Fibroblast of peridontal ligament (primary cell): ENCODE measurements around the gene STXBP6.
A peak's percentile ranks its signal among the peaks of the same experiment; 100 is the strongest.

Source experiments
- DNase-seq: peaks from one replicate; pipeline ENCODE4 v3.0.0-alpha.2; 2010; ENCODE audit errors: extremely low read depth

Gene STXBP6

DNA sequence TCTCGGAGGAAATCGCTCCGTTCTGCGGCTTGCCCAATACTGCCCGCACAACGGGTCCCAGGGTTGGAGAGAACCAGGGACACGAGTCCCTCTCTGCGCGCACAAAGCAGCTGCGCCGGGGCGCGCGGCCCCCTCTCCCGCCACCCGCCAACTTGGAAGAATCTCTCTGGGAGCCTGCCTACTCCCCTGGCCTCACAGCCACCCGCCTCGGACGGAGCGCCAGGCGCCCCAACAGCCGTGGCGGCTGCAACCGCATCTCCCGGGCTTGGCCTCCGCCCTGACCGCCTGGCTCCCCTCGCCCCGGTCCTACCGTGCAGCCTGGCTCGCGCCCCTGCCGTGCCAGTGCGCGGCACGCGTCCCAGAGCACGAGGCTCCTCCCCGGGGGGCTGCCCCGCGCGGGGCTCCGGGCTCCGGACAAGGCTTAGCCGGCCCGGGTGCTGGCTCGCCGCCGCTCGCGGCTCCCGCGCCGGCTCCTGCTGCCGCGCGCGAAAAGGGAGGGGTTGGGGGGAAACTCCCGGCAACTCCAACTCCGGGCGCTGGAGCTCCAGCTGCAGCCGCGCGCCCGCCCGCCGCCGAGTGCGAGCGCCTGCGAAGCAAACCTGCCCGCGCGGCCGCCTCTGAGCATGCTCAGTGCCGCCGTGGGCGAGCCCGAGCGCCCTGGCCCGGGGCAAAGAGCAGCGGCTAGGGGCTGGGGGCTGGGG lies at the start of gene STXBP6:
TSS of gene STXBP6 (minus strand) at position 580 of the 701 bp plus-strand sequence. CDS start 75,329 bp downstream, outside the sequence.
- peak; percentile 59 for DNase-seq

DNA sequence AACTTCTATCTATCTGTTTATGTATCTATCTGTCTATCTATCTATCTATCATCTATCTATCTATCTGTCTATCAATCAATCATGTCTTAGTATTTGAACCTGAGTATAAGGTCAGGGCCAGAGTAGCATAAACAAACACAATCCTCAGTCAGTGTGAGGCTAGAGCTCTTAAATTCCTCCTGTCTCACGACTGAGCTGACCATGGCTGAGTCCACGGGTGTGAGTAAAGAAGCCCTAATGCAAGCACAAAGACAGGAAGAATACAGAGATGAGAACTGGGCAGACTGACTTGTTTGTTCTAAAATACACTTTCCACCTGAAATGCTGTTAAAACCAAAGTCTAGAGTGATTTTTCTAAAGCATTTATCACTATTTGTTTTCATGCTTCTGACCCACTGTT lies 47.2 kb upstream of the STXBP6 start:
- no peak for DNase-seq

DNA sequence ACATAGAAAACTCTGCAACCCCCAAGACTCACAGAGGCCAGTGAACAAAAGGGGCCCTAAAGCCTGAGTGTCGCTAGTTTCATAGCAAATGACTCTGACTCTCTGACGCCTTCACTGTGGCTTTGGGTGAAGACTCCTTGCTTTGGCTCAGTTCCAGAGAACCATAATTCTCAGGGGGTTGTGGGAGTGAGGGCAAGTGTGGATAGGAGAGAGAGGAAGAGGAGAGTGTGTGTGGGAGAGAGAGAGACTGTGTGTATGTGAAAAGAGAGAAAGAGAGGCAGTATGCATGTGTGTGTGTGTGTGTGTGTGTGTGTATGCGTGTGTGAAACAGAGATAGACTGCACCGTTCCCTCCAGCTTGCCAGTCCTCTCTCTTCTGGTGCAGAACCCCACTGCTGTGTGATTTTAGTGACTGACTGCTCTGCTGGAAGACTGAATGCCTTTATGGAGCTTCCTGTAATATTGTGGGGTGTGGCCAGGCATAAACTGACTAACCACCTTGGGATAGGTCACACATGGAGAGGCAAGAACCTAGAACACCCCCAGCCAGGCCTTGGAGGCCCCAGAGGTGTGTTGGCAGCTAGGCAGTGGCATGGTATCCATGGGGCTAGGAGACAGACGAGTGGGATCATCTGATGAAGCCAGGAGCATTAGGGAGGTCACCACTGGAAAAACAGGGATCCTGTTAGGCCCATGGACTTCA lies 45.9 kb upstream of the STXBP6 start:
- DNase-seq = no peak

DNA sequence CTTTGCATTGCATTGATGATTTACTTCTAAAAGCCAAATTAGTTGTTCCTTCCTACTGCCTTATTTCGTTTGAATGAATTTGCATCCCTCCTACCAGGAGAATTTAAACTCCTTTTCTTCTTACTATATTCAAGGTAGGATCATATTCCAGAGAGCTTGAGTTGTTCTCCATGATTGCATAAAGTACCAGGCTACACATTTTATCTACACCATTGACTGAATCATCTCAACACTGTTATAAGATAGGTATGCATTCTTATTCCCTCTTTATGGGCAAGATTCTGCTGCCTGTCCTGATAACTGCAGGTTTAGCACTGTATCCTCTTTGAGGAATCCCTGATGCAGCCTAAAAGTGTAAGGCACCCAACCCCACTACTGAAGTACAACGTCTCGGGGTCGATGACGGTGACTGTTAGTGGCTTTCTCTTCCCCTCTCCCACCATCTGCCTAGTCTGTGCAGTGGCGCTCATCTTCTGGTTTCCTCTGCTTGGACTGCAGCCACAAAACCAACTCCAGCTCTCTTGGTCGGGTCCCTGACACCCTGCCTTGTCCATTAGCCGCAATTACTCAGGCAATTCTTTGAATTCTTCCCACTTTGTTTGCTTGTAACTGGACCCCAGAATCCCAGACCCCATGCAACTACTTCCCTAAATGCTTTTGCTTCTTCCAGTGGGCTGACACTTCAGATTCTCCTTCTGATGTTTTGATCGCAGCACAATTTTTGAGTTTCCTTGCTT lies 44.4 kb upstream of the STXBP6 start:
- no peak for DNase-seq

DNA sequence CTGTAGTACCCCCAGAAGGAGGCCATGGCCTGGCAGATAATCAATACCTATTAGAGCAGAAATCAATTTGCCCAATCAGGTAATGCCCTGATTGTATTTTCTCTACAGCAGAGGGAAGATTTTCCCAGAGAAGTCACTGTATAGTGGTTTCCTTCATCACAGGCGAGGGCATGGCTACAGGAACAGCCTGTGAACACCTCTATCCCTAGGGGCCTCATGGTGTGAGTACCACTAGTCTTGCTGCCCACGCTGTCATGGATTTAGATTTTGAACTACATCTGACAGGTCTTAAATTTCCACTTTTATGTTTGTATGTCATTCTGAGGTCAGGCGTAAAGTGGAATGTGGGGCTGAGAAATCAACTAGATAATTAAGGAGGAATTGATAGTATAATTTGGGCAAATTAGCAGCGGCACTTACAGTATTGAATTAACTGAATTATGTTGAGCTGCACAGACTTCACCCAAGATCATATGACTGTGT lies 42.4 kb upstream of the STXBP6 start:
- DNase-seq = no peak

DNA sequence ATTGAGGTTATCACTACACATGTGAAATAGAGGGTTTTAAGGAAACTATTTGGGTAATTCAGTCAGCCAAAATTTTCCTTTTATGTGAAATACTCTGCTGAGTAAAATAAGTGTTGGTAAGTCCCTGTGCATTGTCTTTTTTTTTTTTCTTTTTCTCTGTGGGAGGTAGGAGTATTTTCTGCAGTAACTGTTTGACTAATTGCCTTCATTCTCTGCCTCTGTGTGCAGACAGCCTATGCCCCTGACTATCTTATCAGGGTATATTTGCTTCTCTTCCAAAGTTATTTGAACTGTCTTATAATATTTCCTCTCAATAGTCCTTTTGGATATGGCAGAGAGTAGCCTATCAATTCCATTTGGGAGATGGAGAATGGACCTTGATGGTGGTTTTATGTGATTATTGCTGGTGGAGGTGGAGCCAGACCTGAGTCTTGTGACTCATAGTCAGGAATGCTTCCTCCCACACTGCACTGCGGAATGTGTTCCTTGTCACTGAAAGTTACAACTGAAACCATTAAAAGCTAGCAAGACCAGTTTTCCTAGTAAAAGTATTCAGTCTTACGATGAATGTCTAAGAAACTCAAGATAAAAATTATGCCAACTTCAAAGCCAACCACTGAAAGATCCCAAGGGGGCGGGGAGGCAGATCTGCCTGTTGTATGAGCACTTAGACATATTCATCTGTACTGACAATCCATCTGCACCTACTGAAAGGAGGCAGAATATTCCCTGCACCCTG lies 40.9 kb upstream of the STXBP6 start:
- peak; percentile 25 for DNase-seq

DNA sequence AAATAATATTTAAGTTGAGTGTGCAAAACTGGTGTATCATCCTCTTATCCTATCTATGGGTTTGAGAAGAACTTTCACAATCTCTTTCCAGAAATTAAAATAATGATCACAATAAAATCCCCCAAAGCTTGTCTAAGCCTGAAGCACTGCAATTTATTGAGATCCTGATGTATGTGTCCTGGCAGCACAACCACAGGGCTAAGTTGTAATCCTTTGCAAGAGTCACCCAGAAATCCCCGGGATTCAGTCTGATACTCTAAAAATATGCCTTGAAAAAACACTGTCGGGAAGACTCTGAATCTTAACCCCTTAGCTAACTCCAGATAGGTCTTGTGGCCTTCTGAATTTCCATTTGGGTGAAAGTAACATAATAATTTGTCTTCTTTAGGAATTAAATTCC lies 40.3 kb upstream of the STXBP6 start:
- peak; percentile 8 for DNase-seq

DNA sequence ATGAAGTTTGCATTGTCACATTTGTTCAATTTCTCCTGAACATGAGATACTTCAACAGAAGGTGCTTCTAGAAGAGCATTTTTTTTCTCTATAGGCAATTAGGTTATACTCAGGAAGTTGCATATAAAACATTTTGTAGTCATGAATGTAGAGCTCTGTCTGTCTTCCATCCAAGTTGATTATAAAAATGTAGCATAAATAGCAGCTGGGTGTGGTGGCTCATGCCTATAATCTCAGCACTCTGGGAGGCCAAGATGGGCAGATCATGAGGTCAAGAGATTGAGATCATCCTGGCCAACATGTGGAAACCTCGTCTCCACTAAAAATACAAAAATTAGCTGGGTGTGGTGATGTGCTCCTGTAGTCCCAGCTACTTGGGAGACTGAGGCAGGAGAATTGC lies 39.5 kb upstream of the STXBP6 start:
- DNase-seq = no peak

DNA sequence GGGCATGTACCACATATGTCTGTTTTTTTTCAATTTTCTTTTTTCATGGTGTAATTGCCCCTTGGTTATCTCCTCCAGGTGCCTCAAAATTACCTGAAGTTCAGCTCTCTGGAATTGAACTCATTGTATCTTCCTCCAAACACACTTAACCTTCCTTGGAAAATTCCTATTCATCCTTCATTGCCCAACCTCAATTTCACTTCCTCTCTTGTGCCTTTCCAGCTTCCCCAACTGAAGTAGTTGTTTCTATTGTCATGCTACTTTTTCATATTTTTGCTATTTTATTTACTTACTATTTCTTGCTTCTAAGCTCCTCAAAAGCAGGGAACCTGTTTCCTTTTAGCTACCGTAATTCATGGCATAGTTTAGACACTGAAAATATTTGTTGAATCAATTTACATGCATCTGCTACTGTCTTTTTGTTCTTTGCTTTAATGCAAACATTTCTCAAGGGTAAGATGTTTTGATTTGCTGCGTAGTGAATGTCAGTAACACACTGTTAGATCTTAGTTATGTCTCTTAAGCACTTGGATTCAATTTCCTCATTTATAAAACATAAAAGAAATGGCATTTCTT lies 37.0 kb upstream of the STXBP6 start:
- no peak for DNase-seq

DNA sequence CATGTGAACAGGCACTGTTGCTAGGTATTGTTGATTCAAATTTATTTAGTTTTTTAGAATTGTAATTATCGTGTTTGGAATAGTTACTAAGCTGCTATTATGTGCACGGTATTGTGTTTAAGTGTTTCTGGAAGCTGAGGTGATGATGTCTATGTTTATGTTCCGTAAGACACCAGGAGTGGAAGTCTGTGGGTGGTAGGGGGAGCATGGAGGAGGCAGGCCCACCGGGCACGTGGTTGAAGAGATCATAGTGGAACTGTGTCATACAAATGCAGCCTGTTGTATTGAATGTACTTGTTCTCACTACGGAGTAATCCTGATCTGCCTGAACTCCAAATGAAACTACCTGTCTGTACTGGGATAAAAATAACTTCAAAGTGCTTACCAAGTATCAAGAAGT lies 36.1 kb upstream of the STXBP6 start:
- no peak for DNase-seq

DNA sequence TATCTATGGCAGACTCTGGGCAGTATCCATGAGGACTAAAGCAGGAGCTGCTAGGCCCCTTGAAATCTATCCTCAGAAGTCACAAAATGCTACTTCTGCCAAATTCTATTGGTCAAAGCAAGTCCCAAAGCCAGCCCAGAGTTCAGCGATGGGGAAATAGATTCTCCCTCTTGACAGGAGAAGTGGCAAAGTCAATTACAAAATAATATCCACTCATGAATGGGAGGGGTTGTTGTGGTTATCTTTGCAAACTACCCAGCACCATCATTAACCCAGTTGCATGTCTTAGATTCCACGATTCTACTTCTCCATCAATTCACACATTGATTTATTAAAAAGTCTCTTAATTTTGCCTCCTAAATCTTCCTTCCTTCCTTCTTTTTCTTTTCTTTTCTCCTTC lies 30.7 kb upstream of the STXBP6 start:
- DNase-seq = no peak

DNA sequence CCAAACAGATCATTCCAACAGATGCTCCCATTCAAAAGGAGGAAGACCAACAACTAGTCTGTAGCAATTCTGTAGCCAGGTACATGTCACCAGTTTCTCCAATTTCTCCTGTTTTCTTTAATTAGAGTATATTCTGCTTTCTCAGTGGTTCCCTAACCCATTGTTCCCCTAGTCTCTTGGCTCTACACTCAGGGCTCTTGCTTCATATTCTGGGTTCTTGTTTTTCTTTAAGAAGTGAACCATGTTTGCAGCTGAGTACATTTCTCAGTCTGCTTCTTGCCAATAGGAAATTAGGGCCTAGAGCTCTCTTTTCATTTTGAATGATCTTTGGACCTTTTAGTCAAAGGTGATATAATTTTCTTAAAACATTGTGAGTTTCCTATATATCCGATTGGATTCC lies 29.4 kb upstream of the STXBP6 start:
- no peak for DNase-seq

DNA sequence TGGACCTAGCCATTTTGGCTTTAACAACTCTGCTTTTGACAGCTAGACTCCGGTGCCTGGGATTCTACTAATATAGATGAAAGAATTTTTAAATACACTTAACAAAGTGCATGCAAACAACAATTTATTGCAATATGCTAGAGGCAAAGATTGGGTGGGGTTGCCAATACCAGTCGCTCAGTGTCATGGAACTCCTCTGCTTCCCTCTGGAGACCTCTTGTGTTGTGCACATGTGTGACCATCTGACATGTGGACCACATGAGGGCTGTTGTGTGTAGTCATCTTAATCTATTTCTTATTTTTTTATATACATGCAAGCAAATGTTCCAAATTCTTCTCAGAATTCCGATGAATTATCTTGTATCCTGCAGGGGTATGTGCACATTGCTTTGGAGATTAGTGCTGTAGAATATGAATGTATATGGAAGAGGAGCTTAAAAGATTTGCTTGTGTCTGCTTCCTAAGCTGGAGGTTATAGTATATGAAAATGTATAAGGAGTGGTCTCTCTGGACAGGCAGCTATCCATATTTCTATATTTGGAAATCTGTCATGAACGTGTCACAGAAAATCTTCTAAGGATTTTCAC lies 24.2 kb upstream of the STXBP6 start:
- no peak for DNase-seq

DNA sequence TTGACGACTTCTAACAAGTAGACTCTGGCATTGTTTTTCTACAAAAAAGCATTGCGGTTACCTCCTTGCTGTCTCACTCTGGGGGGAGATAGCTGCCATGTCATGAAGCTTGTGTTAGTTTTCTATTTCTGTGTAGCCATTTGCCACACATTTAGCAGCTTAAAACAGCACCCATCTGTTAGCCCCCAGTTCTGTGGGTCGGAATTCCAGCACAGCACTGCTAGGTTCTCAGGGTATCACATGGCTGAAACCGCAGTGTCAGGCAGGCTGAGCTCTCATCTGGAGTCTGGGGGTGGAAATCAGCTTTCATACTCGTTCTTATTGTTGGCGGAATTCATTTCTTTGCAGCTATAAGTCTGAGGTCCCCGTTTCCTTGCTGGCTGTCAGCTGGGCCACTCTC lies 19.9 kb upstream of the STXBP6 start:
- DNase-seq = no peak

DNA sequence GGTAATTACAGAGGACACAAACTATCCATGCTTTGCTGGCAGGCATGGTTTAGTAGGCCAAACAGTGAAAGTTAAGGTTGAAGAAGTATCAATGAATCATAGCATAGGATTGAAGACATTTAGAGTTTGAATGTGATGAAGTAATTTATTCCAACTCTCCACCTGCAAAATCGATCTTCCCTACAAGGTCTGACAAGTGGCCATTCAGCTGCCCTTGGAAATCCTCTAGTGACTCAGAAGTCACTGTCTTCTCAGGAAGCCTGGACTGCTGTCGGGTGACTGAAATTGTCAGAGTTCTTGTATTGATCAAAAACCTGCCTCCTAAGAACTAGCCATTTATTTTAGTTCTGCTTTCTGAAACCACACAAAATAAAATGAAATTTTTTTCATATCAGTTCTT lies 17.7 kb upstream of the STXBP6 start:
- no peak for DNase-seq

DNA sequence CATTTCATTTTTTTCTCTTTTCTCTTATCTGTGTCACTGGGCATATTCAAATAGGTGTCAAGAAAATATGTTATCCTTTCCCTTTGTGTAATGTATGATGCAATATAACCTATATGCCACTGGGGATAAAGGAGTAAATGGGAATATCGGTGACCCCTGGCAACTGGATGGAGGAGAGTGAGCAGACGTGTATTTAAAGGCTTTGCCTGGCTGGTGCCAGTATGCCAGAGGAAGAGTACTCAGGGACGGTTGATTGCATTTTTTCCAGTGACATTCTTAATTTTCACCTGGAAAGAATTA lies 12.0 kb upstream of the STXBP6 start:
- no peak for DNase-seq

DNA sequence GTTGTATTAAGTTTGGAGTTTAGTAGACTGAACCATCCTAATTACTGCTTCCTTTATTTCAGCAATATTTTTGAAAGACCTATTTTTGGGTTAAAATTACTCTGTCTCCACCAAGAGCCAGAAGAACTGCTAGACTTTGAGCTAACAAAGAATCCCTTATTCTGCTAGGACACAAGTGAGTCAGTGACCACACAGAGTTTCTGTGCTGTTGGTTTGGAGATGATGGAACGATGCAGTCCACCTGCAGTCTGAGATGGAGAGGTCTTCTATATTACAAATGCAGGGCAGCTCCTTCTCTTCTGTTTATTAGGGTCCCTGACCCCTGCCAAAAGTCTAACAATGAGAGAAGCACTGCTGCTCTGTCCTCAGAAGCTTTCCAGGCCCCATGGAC lies 6.7 kb upstream of the STXBP6 start:
- peak; percentile 35 for DNase-seq

DNA sequence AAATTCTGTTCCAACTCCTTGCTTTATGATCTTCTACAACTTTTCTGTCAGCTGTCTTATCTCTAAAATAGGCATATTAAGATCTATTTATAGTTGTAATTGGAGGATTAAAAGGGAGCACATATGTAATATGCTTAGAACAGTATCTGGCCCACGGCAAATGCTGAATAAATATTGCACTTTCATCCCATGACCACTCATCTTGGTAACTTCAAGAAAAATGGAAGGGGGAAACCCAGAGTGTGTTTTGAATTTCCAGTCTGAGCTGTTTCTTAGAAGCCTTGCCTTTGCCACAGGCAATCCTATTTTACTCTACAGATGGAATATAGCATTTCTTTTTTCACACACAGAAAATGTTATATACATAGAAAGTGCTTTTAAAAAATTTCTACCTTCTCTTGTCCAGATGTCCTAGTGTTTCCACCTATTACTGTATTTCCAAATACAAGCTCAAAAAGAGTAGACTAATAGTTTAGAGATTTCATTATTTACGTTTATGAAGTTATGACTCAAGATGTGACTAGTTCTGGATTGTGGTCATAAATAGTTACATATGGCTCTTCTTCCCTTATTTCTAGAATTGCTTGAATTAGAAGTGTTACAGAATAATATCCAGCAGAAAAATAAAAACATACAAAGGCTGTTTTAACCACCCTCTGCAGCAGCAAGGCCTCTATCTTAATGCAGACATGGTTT lies 6.2 kb upstream of the STXBP6 start:
- DNase-seq = peak; percentile 71

DNA sequence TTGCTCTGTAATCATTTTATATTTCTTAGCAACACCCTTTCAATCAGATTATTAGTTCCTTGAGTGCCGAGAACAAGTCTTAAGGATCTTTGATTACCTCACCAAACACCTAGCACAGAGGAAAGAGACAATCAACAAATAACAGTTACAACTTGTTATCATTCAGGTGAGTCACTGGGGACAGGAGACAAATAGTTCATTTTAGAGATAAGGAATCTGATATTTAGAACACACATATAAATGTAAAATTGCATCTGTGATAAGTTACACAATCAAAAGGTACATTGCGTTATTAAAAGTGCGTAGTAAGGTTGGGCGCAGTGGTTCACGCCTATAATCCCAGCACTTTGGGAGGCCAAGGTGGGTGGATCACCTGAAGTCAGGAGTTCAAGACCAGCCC lies 5.1 kb upstream of the STXBP6 start:
- no peak for DNase-seq

DNA sequence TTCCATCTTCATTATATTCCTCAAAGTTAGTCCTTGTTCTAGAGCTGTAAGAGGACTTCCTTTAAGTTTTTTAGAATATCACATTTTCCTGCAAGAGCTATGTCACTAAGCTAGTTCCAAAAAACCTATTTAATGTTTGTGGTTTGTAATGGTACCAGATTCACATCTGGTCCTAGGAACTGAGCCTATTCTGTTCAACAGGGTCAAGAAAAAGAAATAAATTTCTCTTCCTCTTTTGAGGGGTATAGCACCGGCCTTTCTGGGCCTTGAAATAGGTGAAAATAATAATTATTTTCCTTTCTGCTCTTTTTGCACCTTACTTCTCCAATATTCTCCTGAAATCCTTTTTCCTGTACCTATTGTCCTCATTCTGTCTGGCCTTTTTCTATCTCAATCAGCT lies 3.6 kb upstream of the STXBP6 start:
- DNase-seq = peak; percentile 12

DNA sequence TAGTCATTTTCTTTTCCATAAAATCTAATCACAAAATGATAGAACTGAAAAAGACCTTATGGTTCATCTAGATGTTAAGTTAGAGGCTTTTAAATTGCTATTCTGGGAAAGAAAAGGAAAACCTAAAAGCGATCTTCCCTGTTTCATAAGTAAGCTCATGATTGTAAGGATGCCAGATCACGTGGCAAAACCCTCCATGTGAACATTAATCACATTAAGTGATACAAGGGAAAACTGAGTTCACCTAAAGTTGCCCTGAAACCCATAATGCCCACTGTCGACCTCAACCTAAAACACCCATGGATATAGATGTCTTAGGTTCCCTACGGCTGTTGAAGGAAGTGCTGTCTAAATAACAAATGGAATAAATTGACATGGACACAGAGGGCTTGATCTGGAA lies 3.0 kb upstream of the STXBP6 start:
- DNase-seq = no peak
